K562 (cell line): ENCODE results near the gene KMT2C. TPM values are rescaled to one million over a fixed set of nuclear protein-coding genes. Genes with fewer than 3 reads are reported as not detected.

ENCODE experiments used
- ATAC-seq: fragments of 200-7000 bp; cut with Tn5 transposase; 3 replicates; pipeline ENCODE4 v1.9.1; 2020; ENCODE audit warnings: moderate library complexity
- BruUV-seq: library from RNA; stranded (reverse); fragments of 400-500 nt; replicated peaks from 2 replicates; lab custom pipeline; 2021; lab: Mats Ljungman, UMichigan
- CTCF ChIA-PET: fragments of 300-600 bp; formaldehyde crosslinking; extraction: SDS; loops from one replicate; lab custom pipeline; 2021; ENCODE audit warnings: low intra/inter-chr PET ratio; lab: Yijun Ruan, JAX
- POLR2A ChIA-PET: fragments of 300-600, 350-650 bp; sonication (Branson Sonifier 250); formaldehyde crosslinking; extraction: SDS; loops from one replicate; lab custom pipeline; 2021; ENCODE audit warnings: antibody characterized with exemption, inconsistent platforms; lab: Yijun Ruan, JAX
- DNase-seq, 4 experiments: peaks; one replicate each; pipeline versions ENCODE4 v3.0.0 to v3.0.0-alpha.2; 2011 to 2018; ENCODE audit warnings: low spot score in 3 of 4, mixed read lengths in 3 of 4; ENCODE audit errors: extremely low read depth in 1 of 4
- FAIRE-seq: peaks from 2 replicates; lab custom pipeline; 2011; peaks lifted over from hg19 to GRCh38; lab: Jason Lieb, UNC
- H2AFZ ChIP-seq: 2 replicates; pipeline ENCODE4 v1.6.0; 2011; ENCODE audit warnings: low read depth, low read length, control low read depth, inconsistent platforms
- H3K27ac ChIP-seq: fragments of 200-600 bp; 3 replicates; pipeline ENCODE4 v1.8.0; 2011; ENCODE audit warnings: low read depth, mild to moderate bottlenecking, control low read depth, inconsistent platforms, low read length, moderate library complexity, mixed read lengths; ENCODE audit errors: extremely low read depth
- H3K27me3 ChIP-seq, 2 experiments: fragments of 300-600 bp in 1 of 2; 2 replicates in 1 of 2; 3 replicates in 1 of 2; pipeline versions ENCODE4 v1.6.0 to v1.8.0; 2011; ENCODE audit warnings: inconsistent platforms in 2 of 2, low read length in 2 of 2, mild to moderate bottlenecking in 1 of 2, mixed read lengths in 1 of 2, moderate library complexity in 1 of 2; ENCODE audit not compliant: control insufficient read depth in 2 of 2, insufficient read depth in 2 of 2
- H3K36me3 ChIP-seq: fragments of 300-600 bp; 3 replicates; pipeline ENCODE4 v1.8.0; 2011; ENCODE audit warnings: mild to moderate bottlenecking, low read length, inconsistent platforms; ENCODE audit not compliant: control insufficient read depth, insufficient read depth
- H3K4me1 ChIP-seq, 2 experiments: fragments of 200-600 bp in 1 of 2; replicated peaks in 1 of 2; 2 replicates in 1 of 2; 3 replicates in 1 of 2; pipeline versions ENCODE4 v1.5.1 to v1.8.0; 2011; ENCODE audit warnings: inconsistent platforms in 2 of 2, low read length in 2 of 2, mild to moderate bottlenecking in 1 of 2, mixed read lengths in 1 of 2, moderate library complexity in 1 of 2; ENCODE audit not compliant: control insufficient read depth in 2 of 2, insufficient read depth in 2 of 2
- H3K4me2 ChIP-seq: 2 replicates; pipeline ENCODE4 v1.6.1; 2011; ENCODE audit warnings: low read length, control low read depth, inconsistent platforms, mixed read lengths; ENCODE audit not compliant: insufficient read depth
- H3K4me3 ChIP-seq: fragments of 200-600 bp; sonication (generic), shearing (Covaris generic); 2 replicates; pipeline ENCODE4 v1.5.1; 2016; ENCODE audit warnings: control low read depth, inconsistent platforms
- H3K79me2 ChIP-seq: fragments of 200-600 bp; 3 replicates; pipeline ENCODE4 v1.8.0; 2011; ENCODE audit warnings: low read length, inconsistent platforms; ENCODE audit not compliant: control insufficient read depth, insufficient read depth
- H3K9ac ChIP-seq, 2 experiments: 2 replicates each; pipeline versions ENCODE4 v1.6.0 to v1.6.1; 2011; ENCODE audit warnings: low read depth in 2 of 2, low read length in 2 of 2, control low read depth in 1 of 2, inconsistent platforms in 1 of 2, mild to moderate bottlenecking in 1 of 2, mixed read lengths in 1 of 2; ENCODE audit not compliant: insufficient read depth in 1 of 2
- H3K9me1 ChIP-seq: one replicate; pipeline ENCODE4 v1.6.0; 2011; ENCODE audit warnings: inconsistent platforms, mild to moderate bottlenecking, low read length, moderate library complexity; ENCODE audit not compliant: control insufficient read depth, insufficient read depth
- H3K9me3 ChIP-seq: replicated peaks from 2 replicates; pipeline ENCODE4 v1.5.1; 2011; ENCODE audit warnings: low read depth, low read length, inconsistent platforms; ENCODE audit not compliant: control insufficient read depth, insufficient read depth
- H4K20me1 ChIP-seq: replicated peaks from 2 replicates; pipeline ENCODE4 v1.6.1; 2011; ENCODE audit warnings: low read length, inconsistent platforms, mixed read lengths; ENCODE audit not compliant: control insufficient read depth, insufficient read depth
- DNMT1 ChIP-seq: fragments of 450-650 bp; IDR thresholded peaks from 2 replicates; pipeline ENCODE4 v1.6.1; 2016; ENCODE audit warnings: antibody characterized with exemption, mild to moderate bottlenecking
- FOXA3 ChIP-seq, 2 experiments: fragments of 450-650 bp in 1 of 2; sonication (generic) in 1 of 2; formaldehyde crosslinking; IDR thresholded peaks in 1 of 2; conservative IDR thresholded peaks in 1 of 2; 2 replicates each; pipeline versions ENCODE4 v1.4.0 to v1.8.0; 2020 to 2022; ENCODE audit warnings: mild to moderate bottlenecking in 2 of 2, missing genetic modification reagents in 1 of 2
- KLF10 ChIP-seq: fragments of 250-450 bp; sonication (Bioruptor Pico); IDR thresholded peaks from 2 replicates; pipeline ENCODE4 v1.6.1; 2021; ENCODE audit warnings: matching md5 sums
- PATZ1 ChIP-seq: fragments of 250-450 bp; sonication (Bioruptor Pico); IDR thresholded peaks from 2 replicates; pipeline ENCODE4 v1.5.0; 2020; ENCODE audit warnings: mild to moderate bottlenecking, borderline replicate concordance
- POLR2B ChIP-seq: fragments of 450-650 bp; IDR thresholded peaks from 2 replicates; pipeline ENCODE4 v1.6.1; 2018; ENCODE audit warnings: low read depth; ENCODE audit not compliant: partially characterized antibody
- PTTG1 ChIP-seq: fragments of 450-650 bp; IDR thresholded peaks from 2 replicates; pipeline ENCODE4 v1.6.1; 2016; ENCODE audit warnings: low read depth, mild to moderate bottlenecking, missing genetic modification characterization, missing compliant biosample characterization
- SAFB ChIP-seq: fragments of 200-400 bp; formaldehyde crosslinking; IDR thresholded peaks from 2 replicates; pipeline ENCODE4 v1.6.1; 2017; ENCODE audit warnings: low read depth, low read length, borderline replicate concordance
- SP1 ChIP-seq: sonication (generic); formaldehyde crosslinking; IDR thresholded peaks from 2 replicates; pipeline ENCODE4 v1.8.1; 2022; ENCODE audit warnings: mild to moderate bottlenecking, missing genetic modification reagents
- VEZF1 ChIP-seq: fragments of 200-800 bp; sonication (Bioruptor generic); IDR thresholded peaks from 2 replicates; pipeline ENCODE4 v1.6.1; 2017; ENCODE audit warnings: missing genetic modification characterization, missing compliant biosample characterization
- ZFP30 ChIP-seq: fragments of 250-450 bp; sonication (Bioruptor Pico); IDR thresholded peaks from 2 replicates; pipeline ENCODE4 v1.8.0; 2022; ENCODE audit warnings: moderate library complexity, mild to moderate bottlenecking, inconsistent platforms, borderline replicate concordance
- ZFX ChIP-seq: sonication (generic); formaldehyde crosslinking; IDR thresholded peaks from 2 replicates; pipeline ENCODE4 v1.8.0; 2022; ENCODE audit warnings: mild to moderate bottlenecking, missing genetic modification reagents, moderate library complexity
- ZNF133 ChIP-seq: fragments of 250-450 bp; sonication (Bioruptor Pico); IDR thresholded peaks from 2 replicates; pipeline ENCODE4 v1.4.0; 2020; ENCODE audit warnings: mild to moderate bottlenecking
- ZNF778 ChIP-seq: fragments of 450-650 bp; formaldehyde crosslinking; IDR thresholded peaks from 2 replicates; pipeline ENCODE4 v1.4.0; 2020; ENCODE audit warnings: mild to moderate bottlenecking, moderate library complexity
- WGBS: fragments of 100-300 bp; shearing (Covaris generic); methylation state at CpG from one replicate; pipeline ENCODE4 v1.1.6; 2016; ENCODE audit warnings: low coverage, mixed read lengths; ENCODE audit not compliant: insufficient coverage; ENCODE audit errors: missing lambda C conversion rate; 5-methylcytosine and 5-hydroxymethylcytosine counted together
- in situ Hi-C: fragments of 300-500 bp; cut with MboI; formaldehyde crosslinking; loops from 4 replicates; pipeline ENCODE4 v1.15.0; 2018; ENCODE audit warnings: inconsistent platforms, mixed read lengths
- intact Hi-C: fragments of 100-400 bp; cut with micrococcal nuclease; formaldehyde crosslinking; loops from 2 replicates; pipeline ENCODE4 v1.14.2; 2022
- polyA plus RNA-seq, 8 experiments: library from polyadenylated mRNA; depleted of rRNA in 4 of 8; stranded (reverse) in 5 of 8; unstranded in 3 of 8; fragments of >200 nt; fragmentation: Nextera tagmentation in 2 of 8; fragmentation: Illumina TruSeq in 1 of 8; extraction: Ambion mirVana in 2 of 8; extraction: Trizol in 1 of 8; gene quantifications; 2 replicates each; pipeline versions ENCODE4 v1.2.1 to v1.2.3, GENCODE V29; 2011 to 2014; ENCODE audit warnings: inconsistent platforms in 1 of 8, missing spikeins in 1 of 8
- total RNA-seq, 7 experiments: library from RNA; depleted of rRNA in 6 of 7; stranded (reverse); fragments of >200 nt in 6 of 7; fragmentation: Illumina TruSeq in 2 of 7; extraction: Trizol in 2 of 7; gene quantifications; 2 replicates each; pipeline versions ENCODE4 v1.2.1 to v1.2.3, GENCODE V29; 2011 to 2021; ENCODE audit warnings: low replicate concordance in 1 of 7
- TF ChIP-seq, protein P1 (sequence below): fragments of 450-650 bp; IDR thresholded peaks from 2 replicates; pipeline ENCODE4 v1.6.1; 2017; ENCODE audit warnings: mild to moderate bottlenecking, moderate library complexity
- TF ChIP-seq, protein P2 (sequence below): sonication (generic); formaldehyde crosslinking; IDR thresholded peaks from 2 replicates; pipeline ENCODE4 v1.8.1; 2022; ENCODE audit warnings: missing genetic modification reagents

Gene KMT2C
- total and polyA plus RNA-seq, 9 of the 15 experiments (the other 6 are each of a cell fraction or from before 2014, with no cell fraction given) = 4.9 to 67.8 (median 27.1) TPM

DNA sequence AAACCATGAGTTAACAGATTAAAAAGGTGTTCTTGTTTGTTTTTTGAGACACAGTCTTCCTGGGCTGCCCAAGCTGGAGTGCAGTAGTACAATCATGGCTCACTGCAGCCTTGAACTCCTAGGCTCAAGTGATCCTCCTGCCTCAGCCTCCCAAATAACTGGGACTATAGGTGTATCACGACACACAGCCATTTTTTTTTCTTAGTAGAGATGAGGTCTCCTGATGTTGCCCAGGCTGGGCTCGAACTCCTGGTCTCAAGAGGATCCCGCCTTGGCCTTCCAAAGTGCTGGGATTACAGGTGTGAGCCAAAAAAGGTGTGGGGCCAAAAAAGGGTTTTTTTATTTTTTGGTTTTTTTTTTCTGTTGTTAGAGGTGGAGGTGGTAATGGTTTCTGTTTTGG is 29.3 kb downstream of the KMT2C start:
- POLR2A ChIA-PET = interaction anchor here (0.6 to 1.5 kb wide), 3 partner anchors 9 to 265 kb away, joined by 3 to 6 read pairs (median 4); no protein-coding TSS in a partner anchor
- peaks cover 89% of the 10 kb centered on the region for H3K79me2 ChIP-seq
- peaks cover 0 to 4% of the 10 kb centered on the region in 2 experiments; a peak in 2 of 5 replicates for H3K4me1 ChIP-seq
- intact Hi-C loops = no loop called here
- H2AFZ ChIP-seq = no peak overlapping the region
- H3K27me3 ChIP-seq = no peaks in the 10 kb centered on the region
- no peak overlapping the region for H3K9ac ChIP-seq
- TSS peak; percentile 15 for BruUV-seq
- no peaks in the 10 kb centered on the region; the same call in 2 of the 3 replicates for H3K36me3 ChIP-seq
- H3K9me3 ChIP-seq = no peaks in the 10 kb centered on the region
- TF ChIP-seq KLF10 (CRISPR knock-in tag) (no peak), SP1 (no peak), ZFP30 (CRISPR knock-in tag) (no peak), ZFX (CRISPR knock-in tag) (0 out of 2 replicates have a peak, but pooled peaks have one; percentile 16), ZNF778 (CRISPR knock-in tag) (no peak), DNMT1 (no peak), POLR2B (no peak), SAFB (no peak), ZNF133 (CRISPR knock-in tag) (no peak), VEZF1 (CRISPR knock-in tag) (no peak), PATZ1 (CRISPR knock-in tag) (no peak), FOXA3 (CRISPR knock-in tag; conservative IDR thresholded peaks at IDR 0.05 in 1 of 2, IDR thresholded peaks at IDR 0.05 in 1 of 2) (no peak), PTTG1 (tag) (0 out of 2 replicates have a peak, but pooled peaks have one; percentile 13)
- TF ChIP-seq, protein P1, sequence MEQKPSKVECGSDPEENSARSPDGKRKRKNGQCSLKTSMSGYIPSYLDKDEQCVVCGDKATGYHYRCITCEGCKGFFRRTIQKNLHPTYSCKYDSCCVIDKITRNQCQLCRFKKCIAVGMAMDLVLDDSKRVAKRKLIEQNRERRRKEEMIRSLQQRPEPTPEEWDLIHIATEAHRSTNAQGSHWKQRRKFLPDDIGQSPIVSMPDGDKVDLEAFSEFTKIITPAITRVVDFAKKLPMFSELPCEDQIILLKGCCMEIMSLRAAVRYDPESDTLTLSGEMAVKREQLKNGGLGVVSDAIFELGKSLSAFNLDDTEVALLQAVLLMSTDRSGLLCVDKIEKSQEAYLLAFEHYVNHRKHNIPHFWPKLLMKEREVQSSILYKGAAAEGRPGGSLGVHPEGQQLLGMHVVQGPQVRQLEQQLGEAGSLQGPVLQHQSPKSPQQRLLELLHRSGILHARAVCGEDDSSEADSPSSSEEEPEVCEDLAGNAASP = no peak
- TF ChIP-seq, protein P2, sequence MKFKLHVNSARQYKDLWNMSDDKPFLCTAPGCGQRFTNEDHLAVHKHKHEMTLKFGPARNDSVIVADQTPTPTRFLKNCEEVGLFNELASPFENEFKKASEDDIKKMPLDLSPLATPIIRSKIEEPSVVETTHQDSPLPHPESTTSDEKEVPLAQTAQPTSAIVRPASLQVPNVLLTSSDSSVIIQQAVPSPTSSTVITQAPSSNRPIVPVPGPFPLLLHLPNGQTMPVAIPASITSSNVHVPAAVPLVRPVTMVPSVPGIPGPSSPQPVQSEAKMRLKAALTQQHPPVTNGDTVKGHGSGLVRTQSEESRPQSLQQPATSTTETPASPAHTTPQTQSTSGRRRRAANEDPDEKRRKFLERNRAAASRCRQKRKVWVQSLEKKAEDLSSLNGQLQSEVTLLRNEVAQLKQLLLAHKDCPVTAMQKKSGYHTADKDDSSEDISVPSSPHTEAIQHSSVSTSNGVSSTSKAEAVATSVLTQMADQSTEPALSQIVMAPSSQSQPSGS = no peak
- no peaks in the 10 kb centered on the region for H4K20me1 ChIP-seq
- in situ Hi-C loops = no loop called here
- CTCF ChIA-PET = no interaction called here
- WGBS = 29% methylated on average over 3 of the region's 3 CpGs
- no peak overlapping the region for H3K4me2 ChIP-seq
- no peak overlapping the region for H3K27ac ChIP-seq
- no peak for DNase-seq
- H3K9me1 ChIP-seq = no peaks in the 10 kb centered on the region
- H3K4me3 ChIP-seq = no peak overlapping the region
- ATAC-seq = no peak
- no peak for FAIRE-seq
